NOMO-1 treated with DMSO at 0.1 percent for 48 hours (cell line): Measurements from ENCODE around the gene IFNA13.
"Not testable (repeated sequence)": the region's sequence is repeated elsewhere in the genome, so short reads cannot be mapped to it uniquely, and the experiment has no call there.

Experiments
- DNase-seq: peaks from one replicate; lab custom pipeline; 2025; ENCODE audit not compliant: unreplicated experiment; lab: John Stamatoyannopoulos, UW

Gene IFNA13

DNA sequence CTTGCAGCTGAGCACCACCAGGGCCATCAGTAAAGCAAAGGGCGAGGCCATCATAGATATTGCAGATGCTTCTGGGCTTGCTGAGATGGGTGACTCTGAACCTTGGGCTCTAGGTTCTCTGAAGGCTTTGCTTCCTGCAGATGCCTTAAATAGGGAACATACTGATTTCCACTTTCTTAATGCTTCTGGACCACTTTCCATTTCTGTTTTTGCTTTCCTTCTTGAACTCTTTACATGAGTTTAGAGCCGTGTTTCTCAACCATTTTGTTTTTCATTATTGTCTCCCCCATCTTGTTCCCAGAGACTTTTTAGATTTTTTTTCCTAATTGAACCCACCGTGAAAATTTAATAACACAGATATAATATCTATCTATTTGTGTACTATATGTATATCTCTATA, at the start of gene IFNA13:
IFNA13 (minus strand) TSS at position 101 of the 400 bp plus-strand sequence; CDS start at position 54, 47 bp downstream.
- DNase-seq: no peak

DNA sequence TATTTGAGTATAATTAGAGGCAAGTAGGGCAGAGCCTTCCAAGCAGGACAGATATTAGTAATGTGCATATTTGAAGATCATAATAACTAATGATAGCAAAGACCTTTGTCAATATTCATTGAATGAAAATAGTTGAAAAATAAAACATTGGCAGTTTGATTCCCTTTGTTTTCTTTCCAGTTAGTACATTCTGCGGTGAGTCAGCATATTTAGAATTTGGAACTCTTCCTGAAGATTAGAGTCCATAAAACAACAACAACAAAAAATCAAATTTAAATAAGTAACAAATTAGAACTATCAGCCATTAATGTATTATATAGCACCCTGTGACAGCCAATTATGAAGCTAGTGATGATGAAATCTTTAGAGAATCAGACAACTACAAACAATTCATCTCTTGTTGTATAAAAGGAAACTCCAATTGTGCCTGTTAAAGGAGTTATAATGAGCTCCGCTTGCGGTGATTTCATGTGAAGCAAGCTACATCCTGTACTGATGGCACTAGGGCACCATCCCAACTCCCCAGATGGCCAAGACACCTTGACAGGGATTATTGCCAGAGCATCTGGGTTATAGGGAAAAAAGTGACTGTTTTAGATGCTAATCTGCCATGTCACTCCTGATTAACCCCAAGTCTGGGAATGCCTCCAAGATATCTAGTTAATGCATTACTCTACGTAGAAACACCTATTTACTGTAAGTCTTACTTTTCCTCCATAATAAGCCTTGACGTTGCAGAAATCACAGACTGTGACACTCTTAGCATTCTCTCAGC, 47.8 kb upstream of the IFNA13 start:
- no peak for DNase-seq

DNA sequence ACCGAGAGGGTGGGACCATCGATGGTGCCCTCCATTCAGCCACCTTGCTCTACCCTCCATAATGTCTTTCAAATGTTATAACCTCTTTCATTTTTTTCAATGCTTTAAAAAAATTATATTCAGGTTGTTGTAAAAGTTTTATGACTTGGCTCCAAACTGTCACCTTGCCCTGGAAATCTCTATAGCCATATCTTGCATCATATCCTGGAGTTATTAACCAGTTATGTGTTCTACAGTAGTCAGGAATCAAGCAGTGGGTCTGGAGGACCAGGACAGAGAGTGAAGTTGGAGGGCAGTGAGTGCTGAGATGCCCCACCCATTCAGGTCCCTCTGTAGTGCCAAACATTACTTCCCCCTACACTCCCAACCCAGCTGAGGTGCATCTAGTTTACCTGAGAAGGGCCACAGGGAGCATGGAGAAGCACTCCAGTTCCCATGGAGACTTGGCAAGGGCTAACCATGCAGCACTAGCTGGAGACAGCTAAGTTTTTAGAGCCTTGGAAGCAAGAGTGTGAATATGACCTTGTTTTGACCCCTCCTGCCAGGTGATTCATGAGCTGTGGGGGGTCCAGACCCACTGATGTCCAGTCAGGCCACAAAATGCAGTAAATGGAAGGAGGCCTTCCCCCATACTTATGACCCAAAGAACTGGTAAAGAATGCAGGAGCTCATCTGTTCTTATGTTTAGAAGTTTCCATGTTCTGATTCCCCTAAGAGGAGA, 46.5 kb upstream of the IFNA13 start:
- DNase-seq: no peak

DNA sequence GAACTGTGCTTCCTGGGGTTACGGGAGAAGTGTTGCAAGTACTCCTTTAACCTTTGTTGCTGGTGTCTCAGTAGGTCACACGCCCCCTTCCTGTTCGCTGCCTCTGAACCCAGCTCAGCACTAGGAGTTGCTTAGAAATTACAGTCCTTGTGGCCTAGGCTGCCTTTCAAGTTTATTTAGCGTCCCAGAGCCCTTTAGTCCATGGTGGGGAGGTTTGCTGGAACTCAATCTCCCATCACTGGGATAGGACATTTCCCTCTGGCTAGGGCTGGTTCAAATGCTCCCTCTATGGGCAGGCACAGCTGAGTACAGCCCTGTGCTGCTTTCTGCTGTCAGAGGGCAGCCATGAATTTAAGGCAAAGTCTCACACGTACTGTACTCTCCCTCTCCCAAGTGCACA, 45.8 kb upstream of the IFNA13 start:
- DNase-seq: no peak

DNA sequence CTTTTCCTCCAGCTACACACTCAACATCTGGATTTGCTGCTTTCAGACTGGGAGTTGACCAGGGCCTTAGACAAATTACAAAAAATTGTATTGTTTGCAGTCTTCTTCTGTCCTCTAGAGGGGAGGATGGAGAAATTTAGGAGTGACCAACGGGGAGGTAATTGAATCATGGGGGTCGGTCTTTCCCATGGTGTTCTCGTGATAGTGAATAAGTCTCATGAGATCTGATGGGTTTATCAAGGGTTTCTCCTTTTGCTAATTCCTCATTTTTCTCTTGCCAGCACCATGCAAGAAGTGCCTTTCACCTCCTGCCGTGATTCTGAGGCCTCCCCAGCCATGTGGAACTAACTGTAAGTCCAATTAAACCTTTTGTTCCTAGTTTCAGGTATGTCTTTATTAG, 45.3 kb upstream of the IFNA13 start:
- no peak for DNase-seq

DNA sequence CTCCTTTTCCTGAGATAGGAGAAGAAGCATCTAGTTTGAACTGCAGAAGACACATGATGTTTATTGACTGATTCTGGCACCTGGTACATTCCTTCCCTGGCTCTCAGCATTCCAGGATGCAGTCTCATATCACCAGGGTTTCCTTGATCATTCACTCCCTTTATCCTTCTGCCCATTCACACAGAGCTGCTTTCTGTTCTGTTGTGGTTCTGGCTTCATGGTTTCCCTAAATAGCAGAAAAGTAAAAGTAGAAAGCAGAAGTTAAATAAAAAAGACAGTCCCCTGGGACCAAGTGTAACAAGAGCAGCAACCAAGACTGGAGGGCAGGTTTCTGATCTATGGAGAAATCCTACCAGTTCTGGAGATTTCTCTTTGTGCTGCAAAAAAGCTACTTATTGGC, 44.2 kb upstream of the IFNA13 start:
- no peak for DNase-seq

DNA sequence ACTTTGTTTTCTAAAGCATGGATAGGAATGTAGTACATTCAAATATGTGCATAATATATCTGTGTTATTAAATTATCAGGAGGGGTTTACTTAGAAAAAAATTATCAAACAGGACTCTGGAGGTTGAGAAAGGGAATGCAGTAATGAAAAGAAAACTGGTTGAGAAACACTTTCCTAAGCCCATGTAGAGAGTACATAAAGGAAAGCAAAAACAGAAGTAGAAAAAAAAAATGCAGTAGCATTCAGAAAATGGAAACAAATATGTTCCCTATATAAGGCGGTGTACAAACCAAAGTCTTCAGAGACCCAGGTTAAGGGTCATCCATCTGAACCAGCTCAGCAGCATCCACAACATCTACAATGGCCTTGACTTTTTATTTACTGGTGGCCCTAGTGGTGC, 41.0 kb upstream of the IFNA13 start, which contains the start of gene IFNA8:
IFNA8 (plus strand) TSS at position 301 of the 400 bp plus-strand sequence; CDS start at position 361, 60 bp downstream.
- DNase-seq: no peak

DNA sequence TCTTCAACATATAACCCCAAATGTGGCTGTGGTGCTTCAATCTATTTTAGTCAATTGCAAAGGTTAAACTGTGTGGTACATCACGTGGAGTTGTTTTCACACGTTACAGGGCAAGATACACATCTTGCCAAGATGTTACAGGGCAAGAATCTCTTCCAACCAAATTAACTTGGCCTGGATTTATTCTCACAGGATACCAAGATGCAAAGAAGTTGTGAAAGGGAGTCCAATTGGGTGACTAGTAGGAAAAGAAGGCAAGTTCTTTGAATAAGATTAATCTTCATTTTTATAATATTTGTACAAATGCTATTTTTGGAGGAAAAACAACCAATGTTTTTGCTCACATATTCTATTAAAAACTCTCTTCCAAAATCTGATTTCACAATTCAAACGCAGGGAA, 36.3 kb upstream of the IFNA13 start:
- DNase-seq: no peak

DNA sequence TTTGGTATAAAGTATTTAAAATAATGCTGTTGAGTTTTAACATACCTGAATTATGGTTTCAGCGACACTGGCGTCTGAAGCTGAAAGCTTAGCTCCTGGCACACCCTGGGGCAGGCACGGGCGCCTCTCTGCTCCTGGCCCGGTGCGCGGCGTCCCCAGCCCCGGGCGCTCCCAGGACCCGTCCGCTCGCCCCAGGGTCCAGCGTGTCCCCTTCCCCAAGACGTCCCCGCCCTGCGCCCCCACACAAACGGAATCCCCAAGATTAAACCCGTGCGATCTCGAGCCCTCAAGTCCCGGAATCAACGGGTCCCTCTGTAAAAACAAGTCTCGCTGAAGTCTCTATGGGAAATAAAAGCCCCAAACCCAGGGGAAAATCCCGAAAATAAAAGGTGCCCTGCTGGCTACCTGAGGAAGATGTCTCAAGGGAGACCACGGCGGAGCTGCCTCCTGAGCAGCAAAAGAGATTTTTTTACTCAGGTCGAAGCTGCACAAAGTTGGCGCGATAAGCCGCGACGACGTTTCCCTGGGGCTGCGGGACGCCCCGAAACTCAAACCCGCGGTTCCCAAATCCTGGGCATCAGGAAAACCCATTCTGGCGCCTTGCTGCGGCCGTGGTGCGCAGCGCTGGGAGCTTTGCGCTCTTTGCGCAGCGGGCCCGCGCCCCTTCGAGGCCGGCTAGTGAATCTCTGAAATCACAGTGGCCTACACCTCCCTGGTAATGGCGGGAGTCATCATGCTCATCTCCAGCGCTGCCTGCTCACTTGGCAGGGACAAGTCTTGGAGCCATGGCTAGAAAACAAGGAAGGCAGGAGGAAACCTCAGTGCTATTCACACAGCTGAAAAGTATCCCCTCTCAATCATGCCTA, 34.8 kb upstream of the IFNA13 start:
- DNase-seq: no peak

DNA sequence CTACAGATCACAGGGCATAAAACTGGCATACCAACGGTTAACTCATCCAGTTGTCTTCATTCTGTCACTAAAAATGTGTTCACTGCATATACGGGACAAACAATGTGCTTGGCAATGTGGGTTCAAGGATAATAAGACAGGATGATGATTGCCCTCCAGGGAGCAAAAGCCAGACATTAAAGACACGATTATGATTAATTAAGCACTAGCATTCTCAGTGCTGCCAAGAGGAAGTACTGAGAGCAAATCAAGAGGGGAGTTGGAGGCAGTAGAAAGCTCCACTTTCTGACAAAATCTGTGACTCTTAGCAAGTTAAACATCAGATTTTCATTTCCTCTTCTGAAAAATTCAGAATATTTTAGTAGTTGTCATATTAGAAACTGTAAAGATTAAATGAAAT, 32.1 kb upstream of the IFNA13 start:
- DNase-seq: no peak

DNA sequence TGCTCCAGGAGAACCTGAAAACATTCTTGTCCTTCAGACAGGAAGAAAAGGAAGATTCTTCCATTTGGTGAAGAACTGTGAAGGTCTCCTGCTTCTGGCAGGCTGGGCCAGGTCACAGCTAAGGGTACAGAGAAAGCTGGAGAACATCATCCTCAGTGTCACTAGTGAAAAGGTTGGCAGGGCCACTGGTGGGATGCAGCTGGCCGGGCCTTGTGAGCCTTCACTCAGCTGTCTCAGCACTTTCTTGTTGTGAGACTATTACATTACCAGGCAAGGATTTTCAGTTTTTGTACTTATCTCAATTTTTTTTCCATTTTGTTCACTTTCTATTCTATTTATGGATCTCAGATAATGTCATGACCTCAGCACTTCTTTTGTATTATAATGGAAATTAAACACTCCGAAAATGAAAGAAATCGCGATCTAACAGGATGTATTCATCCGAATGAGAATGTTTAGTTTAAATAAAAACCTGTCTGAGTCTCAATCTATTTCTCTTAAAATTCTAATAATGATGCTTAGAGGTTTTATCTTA, 31.2 kb upstream of the IFNA13 start:
- no peak for DNase-seq

DNA sequence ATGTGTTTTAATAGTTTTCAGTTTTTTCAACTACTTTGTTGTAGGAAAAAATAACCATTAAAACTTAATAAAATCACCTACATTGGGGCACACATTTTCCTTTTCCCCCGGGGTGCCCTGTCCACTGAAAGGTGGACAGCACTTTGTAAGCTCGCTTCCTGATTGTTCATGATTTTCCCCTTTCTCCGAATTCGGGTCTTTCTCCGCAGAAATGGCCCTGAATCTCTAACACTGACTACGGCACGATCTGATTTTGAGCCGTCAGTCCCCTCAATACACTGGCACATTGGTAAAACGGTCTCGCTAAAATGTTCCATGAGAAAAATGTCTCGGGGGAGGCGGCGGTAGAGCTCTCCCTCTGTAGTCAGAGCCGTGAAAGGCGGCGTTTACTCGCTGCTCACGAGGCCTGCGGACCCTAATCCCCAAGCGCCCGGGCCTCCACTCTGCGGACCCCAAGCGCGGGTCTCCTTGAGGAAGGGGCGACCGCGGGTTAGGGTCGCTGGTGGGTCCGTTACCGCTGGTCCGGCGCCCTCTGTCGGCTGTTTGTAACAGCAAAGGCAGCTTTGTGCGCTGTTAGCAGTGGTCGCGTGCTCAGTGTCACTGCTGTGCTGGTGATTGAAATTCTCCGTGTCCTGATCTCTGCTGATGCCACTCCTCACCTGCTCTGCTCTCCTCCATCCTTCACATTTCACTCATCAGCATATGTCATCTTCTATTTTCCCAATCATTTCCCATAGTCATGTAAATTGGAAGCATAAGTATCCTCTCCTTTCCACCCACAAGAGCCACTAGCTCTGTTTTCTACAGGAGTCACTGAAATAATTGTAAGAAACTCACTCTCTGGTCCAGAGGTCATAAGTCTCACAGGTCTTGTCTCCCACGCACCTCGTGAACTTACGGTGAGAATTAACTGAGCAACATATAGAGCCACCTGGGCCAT, 28.2 kb upstream of the IFNA13 start:
- no peak for DNase-seq

DNA sequence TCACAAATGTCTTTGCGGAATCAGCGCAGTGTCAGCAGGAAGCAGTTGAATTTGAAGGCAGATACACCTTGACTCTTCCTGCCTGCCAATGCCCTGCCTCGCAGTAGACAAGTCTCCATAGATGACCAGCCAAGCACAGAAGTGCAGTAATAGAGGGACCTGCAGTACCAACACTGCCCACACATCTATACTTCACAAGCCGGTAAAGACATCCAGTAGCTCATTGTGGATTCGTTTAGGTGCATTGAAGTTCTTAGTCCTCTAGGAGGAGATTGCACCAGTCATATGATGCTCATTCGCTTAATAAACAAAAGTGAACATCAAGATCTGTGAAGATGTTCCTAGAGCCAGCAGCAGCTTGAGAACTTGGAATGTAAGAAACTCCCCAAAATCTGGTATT, 24.4 kb upstream of the IFNA13 start:
- no peak for DNase-seq

DNA sequence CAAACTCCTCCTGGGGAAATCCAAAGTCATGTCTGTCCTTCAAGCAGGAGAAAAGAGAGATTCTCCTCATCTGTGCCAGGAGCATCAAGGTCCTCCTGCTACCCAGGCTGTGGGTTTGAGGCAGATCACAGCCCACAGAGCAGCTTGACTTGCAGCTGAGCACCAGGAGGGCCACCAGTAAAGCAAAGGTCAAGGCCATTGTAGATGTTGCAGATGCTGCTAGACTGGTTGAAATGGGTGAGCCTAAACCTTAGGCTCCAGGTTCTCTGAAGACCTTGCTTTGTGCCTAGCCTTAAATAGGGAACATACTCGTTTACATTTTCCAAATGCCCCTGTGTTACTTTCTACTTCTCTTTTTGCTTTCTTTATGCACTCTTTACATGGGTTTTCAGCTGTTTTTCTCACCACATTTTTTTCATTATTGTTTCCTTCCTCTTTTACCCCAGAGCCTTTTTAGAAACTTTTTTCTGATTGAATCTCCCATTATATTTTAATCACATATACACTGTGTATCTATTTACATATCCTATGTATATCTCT, 17.3 kb upstream of the IFNA13 start, which contains the start of gene IFNA2:
IFNA2 (minus strand) TSS at position 268 of the 540 bp plus-strand sequence; CDS start at position 199, 69 bp downstream.
- no peak for DNase-seq

DNA sequence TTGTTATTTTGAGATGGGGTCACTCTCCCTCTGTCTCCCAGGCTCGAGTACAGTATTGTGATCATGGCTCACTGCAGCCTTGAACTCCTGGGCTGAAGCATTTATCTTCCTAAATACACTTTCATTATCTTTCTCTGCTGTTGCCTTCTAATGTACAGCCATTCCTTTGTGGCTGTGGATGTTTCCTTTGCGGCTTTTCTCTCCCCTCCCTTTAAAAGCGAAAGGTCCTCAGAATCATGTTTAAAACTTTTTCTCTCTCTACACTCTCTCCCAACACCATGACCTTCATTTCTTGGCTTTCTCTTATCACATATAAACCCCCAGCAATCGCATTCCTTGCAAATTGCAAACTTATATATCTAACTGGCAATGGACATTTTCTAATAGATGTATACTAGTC, 15.8 kb upstream of the IFNA13 start:
- no peak for DNase-seq

DNA sequence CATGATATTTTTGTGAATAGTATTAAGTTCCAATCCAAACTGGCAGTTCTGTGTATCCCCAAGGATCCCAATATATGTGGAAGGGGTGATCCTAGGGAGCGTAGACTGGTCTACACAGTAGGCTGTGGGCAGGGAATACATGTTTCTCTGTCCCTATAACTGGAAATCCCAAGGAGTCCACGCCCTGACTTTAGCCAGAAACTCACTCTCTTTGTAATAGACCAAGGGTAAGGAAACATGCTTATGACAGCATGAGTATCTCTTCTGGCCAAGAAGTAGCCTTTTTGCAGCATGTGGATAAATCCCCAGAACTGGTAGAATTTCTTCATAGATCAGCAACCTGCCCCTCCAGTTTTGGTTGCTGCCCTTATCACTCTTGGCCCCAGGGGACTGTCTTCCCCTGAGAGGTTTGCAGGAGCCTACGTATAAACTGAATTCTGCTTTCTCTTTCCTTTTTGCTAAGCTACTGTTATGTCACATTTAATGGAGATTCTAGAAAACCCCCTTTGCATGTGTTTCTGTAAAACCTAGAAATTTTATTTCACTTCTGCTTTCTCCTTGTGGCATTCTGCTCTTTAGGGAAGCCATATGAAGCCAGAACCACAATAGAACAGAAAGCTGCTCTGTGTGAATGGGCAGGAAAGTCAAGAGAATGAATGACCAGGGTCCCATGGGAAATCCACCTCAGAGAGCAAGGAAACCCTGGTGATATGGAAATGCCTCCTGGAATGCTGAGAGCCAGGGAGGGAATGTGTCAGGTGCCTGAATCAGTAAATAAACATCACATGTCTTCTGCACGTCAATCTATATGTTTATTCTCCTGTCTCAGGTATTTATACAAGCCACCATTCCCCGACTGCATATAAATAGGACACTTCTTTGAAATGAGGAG, 13.8 kb upstream of the IFNA13 start:
- no peak for DNase-seq

DNA sequence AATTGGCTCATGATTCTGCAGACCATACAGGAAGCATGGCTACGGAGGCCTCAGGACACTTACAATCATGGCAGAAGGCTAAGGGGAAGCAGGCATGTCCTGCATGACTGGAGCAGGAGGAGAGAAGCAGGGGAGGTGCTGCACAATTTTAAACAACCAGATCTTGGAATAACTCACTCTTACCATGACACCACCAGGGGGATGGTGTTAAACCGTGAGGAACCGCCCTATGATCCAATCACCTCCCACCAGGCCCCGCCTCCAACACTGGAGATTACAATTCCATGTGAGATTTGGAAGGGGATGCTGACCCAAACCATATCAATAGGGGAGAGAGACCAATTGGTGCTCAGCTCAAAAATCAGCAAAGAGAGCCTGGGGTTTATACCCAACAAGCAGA, 3.6 kb upstream of the IFNA13 start:
- DNase-seq: not testable (repeated sequence)

DNA sequence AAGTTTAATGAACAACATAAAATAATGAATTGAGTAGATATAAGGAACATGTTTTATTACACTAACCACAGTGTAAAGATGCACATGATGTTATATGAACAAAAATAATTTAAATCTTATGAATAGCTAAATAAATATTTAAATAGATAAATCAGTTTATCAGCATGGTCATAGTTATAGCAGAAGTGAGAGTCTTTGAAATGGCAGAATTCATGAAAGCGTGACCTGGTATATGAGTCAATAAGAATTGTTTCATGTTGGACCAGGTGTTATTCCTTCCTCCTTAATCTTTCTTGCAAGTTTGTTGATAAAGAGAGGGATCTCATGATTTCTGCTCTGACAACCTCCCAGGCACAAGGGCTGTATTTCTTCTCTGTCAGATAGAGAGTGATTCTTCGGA, 688 bp downstream of the IFNA13 start:
- DNase-seq: not testable (repeated sequence)

DNA sequence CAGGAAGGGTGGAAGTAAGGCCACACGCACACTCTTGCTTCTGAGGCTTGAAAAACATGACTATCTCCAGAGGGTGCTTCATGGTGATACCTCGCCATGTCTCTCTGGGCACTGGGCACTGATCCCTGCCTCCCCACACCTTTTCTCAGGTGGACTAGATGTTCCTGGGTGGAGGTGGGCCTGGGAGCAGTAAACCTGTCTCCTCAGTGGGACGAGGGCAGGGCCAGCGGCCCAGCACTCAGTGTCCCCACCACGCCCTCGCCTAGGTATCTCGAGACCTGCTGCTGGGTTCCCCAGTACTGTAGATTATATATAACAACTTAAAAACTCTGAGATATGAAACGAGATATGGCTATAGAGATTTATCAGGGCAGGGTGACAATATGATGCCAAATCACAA, 5.6 kb downstream of the IFNA13 start:
- DNase-seq: no peak
